Measurements from ENCODE around the gene CD200. TPM values are rescaled to one million over a fixed set of nuclear protein-coding genes. Genes with fewer than 3 reads are reported as not detected.

The CD200 gene
- total RNA-seq, 6 experiments from 2014 or later = 0.25 to 0.40 TPM; not detected in 4

DNA sequence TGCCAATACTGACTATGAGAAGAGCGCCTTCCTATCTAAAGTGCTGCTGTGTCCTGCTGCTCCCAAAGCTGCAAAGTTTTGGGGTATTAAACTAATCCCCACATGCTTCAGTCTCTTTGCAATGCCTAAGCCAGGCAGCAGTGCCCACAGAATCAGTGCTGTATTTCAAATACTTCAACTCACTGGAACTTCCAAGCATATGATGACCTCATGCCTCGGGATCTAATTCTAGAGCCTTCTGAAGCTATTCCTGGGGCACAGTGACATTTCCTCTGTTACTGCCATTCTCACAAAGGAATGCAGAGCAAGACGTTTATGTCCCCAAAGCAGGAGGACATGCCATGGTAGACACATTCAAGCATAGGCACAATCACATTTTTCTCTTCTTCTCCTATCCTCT is 78.5 kb downstream of the CD200 start:
- no peak overlapping the region for H3K27ac ChIP-seq
- no peaks in the 10 kb centered on the region for H3K36me3 ChIP-seq
- no peaks in the 10 kb centered on the region for H3K27me3 ChIP-seq
- intact Hi-C loops (cut with DNase I) = no loop called here
- TF ChIP-seq, protein P1, sequence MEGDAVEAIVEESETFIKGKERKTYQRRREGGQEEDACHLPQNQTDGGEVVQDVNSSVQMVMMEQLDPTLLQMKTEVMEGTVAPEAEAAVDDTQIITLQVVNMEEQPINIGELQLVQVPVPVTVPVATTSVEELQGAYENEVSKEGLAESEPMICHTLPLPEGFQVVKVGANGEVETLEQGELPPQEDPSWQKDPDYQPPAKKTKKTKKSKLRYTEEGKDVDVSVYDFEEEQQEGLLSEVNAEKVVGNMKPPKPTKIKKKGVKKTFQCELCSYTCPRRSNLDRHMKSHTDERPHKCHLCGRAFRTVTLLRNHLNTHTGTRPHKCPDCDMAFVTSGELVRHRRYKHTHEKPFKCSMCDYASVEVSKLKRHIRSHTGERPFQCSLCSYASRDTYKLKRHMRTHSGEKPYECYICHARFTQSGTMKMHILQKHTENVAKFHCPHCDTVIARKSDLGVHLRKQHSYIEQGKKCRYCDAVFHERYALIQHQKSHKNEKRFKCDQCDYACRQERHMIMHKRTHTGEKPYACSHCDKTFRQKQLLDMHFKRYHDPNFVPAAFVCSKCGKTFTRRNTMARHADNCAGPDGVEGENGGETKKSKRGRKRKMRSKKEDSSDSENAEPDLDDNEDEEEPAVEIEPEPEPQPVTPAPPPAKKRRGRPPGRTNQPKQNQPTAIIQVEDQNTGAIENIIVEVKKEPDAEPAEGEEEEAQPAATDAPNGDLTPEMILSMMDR (IDR thresholded peaks at IDR 0.05) = no peak
- no peak for TF ChIP-seq POLR2A (IDR thresholded peaks at IDR 0.05)
- 52% methylated on average over 3 of the region's 3 CpGs for WGBS (ENCODE audit: insufficient coverage, low coverage, low lambda C conversion rate, missing lambda C conversion rate)
- H3K4me3 ChIP-seq = no peak overlapping the region
- no peaks in the 10 kb centered on the region for H3K9me3 ChIP-seq
- no peak for ATAC-seq
- DNase-seq = no peak
- no peaks in the 10 kb centered on the region for H3K4me1 ChIP-seq

Other genes with a start within 250 kb of the CD200 start
- under 1 TPM; 0.12 to 0.69 (median 0.34) TPM for gene C3orf52, start 246.8 kb upstream of the CD200 start, total RNA-seq
- gene GCSAM, start 199.9 kb upstream of the CD200 start, total RNA-seq = under 1 TPM in 2 of 6 experiments, not detected in 4; 0.12 to 0.18 TPM
- not detected for gene SLC9C1, start 38.9 kb upstream of the CD200 start, total RNA-seq
- gene BTLA, start 166.3 kb downstream of the CD200 start, total RNA-seq = under 1 TPM in 4 of 6 experiments, not detected in 2; 0.24 to 0.61 (median 0.36) TPM
- 10 to 100 TPM; 19.9 to 57.8 (median 27.1) TPM for gene ATG3, start 228.8 kb downstream of the CD200 start, total RNA-seq
- gene SLC35A5, start 228.9 kb downstream of the CD200 start, total RNA-seq = 10 to 100 TPM; 12.2 to 24.0 (median 17.7) TPM

All from right lobe of liver (tissue), 6 donors.